ENCODE measurements around the gene MACROH2A2.
"Not testable (repeated sequence)": the region's sequence is repeated elsewhere in the genome, so short reads cannot be mapped to it uniquely, and the experiment has no call there.

Gene MACROH2A2

GRCh38 chr10:70068925-70069324, 16.3 kb downstream of the MACROH2A2 start:
- DNase-seq, result no peak

GRCh38 chr10:70069346-70069745, 16.7 kb downstream of the MACROH2A2 start:
- DNase-seq, result no peak

GRCh38 chr10:70070834-70071233, 18.2 kb downstream of the MACROH2A2 start:
- no peak for DNase-seq

GRCh38 chr10:70074165-70074564, 21.5 kb downstream of the MACROH2A2 start:
- no peak for DNase-seq

GRCh38 chr10:70074971-70075370, 22.3 kb downstream of the MACROH2A2 start:
- DNase-seq, result no peak

- no peak for DNase-seq
These were observed 25.7 kb downstream of the MACROH2A2 start for GRCh38 chr10:70078329-70078728.

GRCh38 chr10:70078937-70079336, 26.3 kb downstream of the MACROH2A2 start:
- no peak for DNase-seq

GRCh38 chr10:70080789-70081188, 28.1 kb downstream of the MACROH2A2 start:
- DNase-seq, result not testable (repeated sequence)

- DNase-seq, result no peak
These were observed 31.5 kb downstream of the MACROH2A2 start for GRCh38 chr10:70084189-70084588.

- DNase-seq, result no peak
These were observed 33.4 kb downstream of the MACROH2A2 start for GRCh38 chr10:70085975-70086613.

GRCh38 chr10:70087616-70088307, 35.1 kb downstream of the MACROH2A2 start:
- no peak for DNase-seq

GRCh38 chr10:70088308-70088698, 35.7 kb downstream of the MACROH2A2 start:
- DNase-seq, result no peak

- DNase-seq, result no peak
These were observed 37.4 kb downstream of the MACROH2A2 start for GRCh38 chr10:70090013-70090412.

GRCh38 chr10:70090951-70091350, 38.3 kb downstream of the MACROH2A2 start:
- no peak for DNase-seq

- no peak for DNase-seq
These were observed 39.7 kb downstream of the MACROH2A2 start for GRCh38 chr10:70092389-70092718.

- no peak for DNase-seq
These were observed 40.8 kb downstream of the MACROH2A2 start for GRCh38 chr10:70093335-70093944.

GRCh38 chr10:70094250-70094649, 41.6 kb downstream of the MACROH2A2 start:
- no peak for DNase-seq

- DNase-seq, result no peak
These were observed 43.5 kb downstream of the MACROH2A2 start for GRCh38 chr10:70096016-70096704.

- DNase-seq, result no peak
These were observed 44.2 kb downstream of the MACROH2A2 start for GRCh38 chr10:70096705-70097420.

GRCh38 chr10:70097459-70097858, 44.8 kb downstream of the MACROH2A2 start:
- no peak for DNase-seq

- DNase-seq, result no peak
These were observed 45.6 kb downstream of the MACROH2A2 start for GRCh38 chr10:70098271-70098670.

- not testable (repeated sequence) for DNase-seq
These were observed 48.5 kb downstream of the MACROH2A2 start for GRCh38 chr10:70101068-70101562.

- no peak for DNase-seq
These were observed 49.0 kb downstream of the MACROH2A2 start for GRCh38 chr10:70101668-70102067.
